Body of pancreas (tissue), 4 donors: Measurements from ENCODE around the gene C3orf52.

Source experiments
- POLR2A ChIP-seq, 3 donors: fragments of 450-650 bp; IDR thresholded peaks; one replicate each; pipeline ENCODE4 v1.6.1; 2016; ENCODE audit warnings: antibody characterized with exemption in 3 of 3, mild to moderate bottlenecking in 2 of 3
- TF ChIP-seq, protein P1 (sequence below), 7 experiments: fragments of 450-650 bp in 4 of 7; fragments of 200-600 bp in 3 of 7; sonication (generic) in 3 of 7; IDR thresholded peaks; one replicate each; pipeline ENCODE4 v1.5.1; 2016 to 2019; ENCODE audit warnings: antibody characterized with exemption in 7 of 7

DNA sequence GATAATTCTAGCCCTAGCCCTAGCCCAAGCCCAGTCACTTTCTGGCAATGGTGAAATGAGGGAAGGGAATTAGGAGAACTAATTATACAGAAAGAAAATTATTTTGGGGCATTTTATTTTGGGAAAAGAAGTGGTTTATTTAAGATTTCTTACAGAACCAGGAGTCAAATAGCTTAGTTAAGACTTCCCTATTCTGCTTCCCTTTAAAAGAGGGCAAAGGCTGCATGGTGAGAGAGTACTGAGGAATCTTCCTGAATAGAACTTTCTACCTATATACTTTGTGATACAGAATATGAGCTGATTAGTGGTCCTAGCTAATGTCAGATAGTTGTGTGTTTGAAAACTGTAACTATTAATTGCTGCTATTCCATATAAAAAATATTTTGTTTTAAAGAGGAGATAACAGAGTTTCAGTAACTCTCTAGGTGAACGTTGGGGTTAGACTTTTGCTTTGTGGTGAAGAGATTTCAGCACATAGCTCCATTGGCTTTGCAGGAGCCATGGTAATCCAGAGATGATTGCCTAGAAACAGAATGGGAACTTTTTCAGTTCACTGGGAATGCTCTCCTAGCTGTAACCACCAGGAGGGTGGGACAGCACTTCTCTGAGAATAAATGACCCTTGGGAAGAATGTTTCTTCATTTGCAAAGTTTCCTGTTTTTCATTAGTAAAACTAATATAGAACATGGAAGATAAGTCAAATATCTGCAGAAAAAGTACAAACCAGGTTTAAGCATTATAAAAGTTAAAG is 52.2 kb downstream of the C3orf52 start:
- TF ChIP-seq, protein P1, sequence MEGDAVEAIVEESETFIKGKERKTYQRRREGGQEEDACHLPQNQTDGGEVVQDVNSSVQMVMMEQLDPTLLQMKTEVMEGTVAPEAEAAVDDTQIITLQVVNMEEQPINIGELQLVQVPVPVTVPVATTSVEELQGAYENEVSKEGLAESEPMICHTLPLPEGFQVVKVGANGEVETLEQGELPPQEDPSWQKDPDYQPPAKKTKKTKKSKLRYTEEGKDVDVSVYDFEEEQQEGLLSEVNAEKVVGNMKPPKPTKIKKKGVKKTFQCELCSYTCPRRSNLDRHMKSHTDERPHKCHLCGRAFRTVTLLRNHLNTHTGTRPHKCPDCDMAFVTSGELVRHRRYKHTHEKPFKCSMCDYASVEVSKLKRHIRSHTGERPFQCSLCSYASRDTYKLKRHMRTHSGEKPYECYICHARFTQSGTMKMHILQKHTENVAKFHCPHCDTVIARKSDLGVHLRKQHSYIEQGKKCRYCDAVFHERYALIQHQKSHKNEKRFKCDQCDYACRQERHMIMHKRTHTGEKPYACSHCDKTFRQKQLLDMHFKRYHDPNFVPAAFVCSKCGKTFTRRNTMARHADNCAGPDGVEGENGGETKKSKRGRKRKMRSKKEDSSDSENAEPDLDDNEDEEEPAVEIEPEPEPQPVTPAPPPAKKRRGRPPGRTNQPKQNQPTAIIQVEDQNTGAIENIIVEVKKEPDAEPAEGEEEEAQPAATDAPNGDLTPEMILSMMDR (IDR thresholded peaks at IDR 0.05): no peak
- no peak for TF ChIP-seq POLR2A (IDR thresholded peaks at IDR 0.05)
